Smooth muscle cell (in vitro differentiated cells): Measurements from ENCODE around the gene ACTG1. TPM values are rescaled to one million over a fixed set of nuclear protein-coding genes. Genes with fewer than 3 reads are reported as not detected.

Source experiments
- DNase-seq: peaks from one replicate; lab custom pipeline; 2025; ENCODE audit not compliant: unreplicated experiment; lab: John Stamatoyannopoulos, UW
- H2AFZ ChIP-seq: fragments of 200-600 bp; sonication (generic); 2 replicates; pipeline ENCODE4 v1.6.0; 2016; ENCODE audit warnings: antibody characterized with exemption, low read depth, mild to moderate bottlenecking
- H3F3A ChIP-seq: fragments of 200-600 bp; sonication (generic); 2 replicates; pipeline ENCODE4 v1.6.0; 2017; ENCODE audit warnings: antibody characterized with exemption, low read depth
- H3K27ac ChIP-seq: fragments of 200-600 bp; sonication (generic); 2 replicates; pipeline ENCODE4 v1.5.1; 2016; ENCODE audit warnings: low read depth, mild to moderate bottlenecking
- H3K27me3 ChIP-seq: fragments of 200-600 bp; sonication (generic); 2 replicates; pipeline ENCODE4 v1.6.1; 2016; ENCODE audit warnings: low read depth, mild to moderate bottlenecking
- H3K36me3 ChIP-seq: fragments of 200-600 bp; sonication (generic); 2 replicates; pipeline ENCODE4 v1.5.1; 2016; ENCODE audit warnings: low read depth
- H3K4me1 ChIP-seq: fragments of 200-600 bp; sonication (generic); 2 replicates; pipeline ENCODE4 v1.5.1; 2016; ENCODE audit warnings: low read depth
- H3K4me2 ChIP-seq: fragments of 200-600 bp; sonication (generic); 2 replicates; pipeline ENCODE4 v1.6.0; 2016; ENCODE audit warnings: mild to moderate bottlenecking
- H3K4me3 ChIP-seq: fragments of 200-600 bp; sonication (generic); 2 replicates; pipeline ENCODE4 v1.5.1; 2016; ENCODE audit warnings: mild to moderate bottlenecking
- H3K79me2 ChIP-seq: fragments of 200-600 bp; sonication (generic); 2 replicates; pipeline ENCODE4 v1.6.0; 2016; ENCODE audit warnings: low read depth, mild to moderate bottlenecking
- H3K9ac ChIP-seq: fragments of 200-600 bp; sonication (generic); 2 replicates; pipeline ENCODE4 v1.6.0; 2016; ENCODE audit warnings: low read depth
- H3K9me3 ChIP-seq: fragments of 200-600 bp; sonication (generic); replicated peaks from 2 replicates; pipeline ENCODE4 v1.5.1; 2016; ENCODE audit warnings: low read depth
- H4K20me1 ChIP-seq: fragments of 200-600 bp; sonication (generic); 2 replicates; pipeline ENCODE4 v1.6.0; 2016; ENCODE audit warnings: low read depth
- WGBS: methylation state at CpG from one replicate; pipeline ENCODE4 v1.1.7; 2016; ENCODE audit warnings: low lambda C conversion rate; 5-methylcytosine and 5-hydroxymethylcytosine counted together
- polyA plus RNA-seq: library from polyadenylated mRNA; unstranded; fragments of >200 nt; fragmentation: Nextera tagmentation; extraction: Ambion mirVana; gene quantifications from 2 replicates; pipeline ENCODE4 v1.2.1, GENCODE V29; 2016
- total RNA-seq: library from RNA; depleted of rRNA; stranded (reverse); fragments of >200 nt; gene quantifications from 2 replicates; pipeline ENCODE4 v1.2.3, GENCODE V29; 2014
- TF ChIP-seq, protein P1 (sequence below): fragments of 200-600 bp; sonication (generic); IDR thresholded peaks from 2 replicates; pipeline ENCODE4 v1.5.1; 2017; ENCODE audit warnings: borderline replicate concordance, mild to moderate bottlenecking, antibody characterized with exemption; ENCODE audit not compliant: insufficient read depth, poor library complexity, severe bottlenecking

Gene ACTG1
- total and polyA plus RNA-seq, 2 experiments from 2014 or later: 5,332 to 6,793 TPM

DNA sequence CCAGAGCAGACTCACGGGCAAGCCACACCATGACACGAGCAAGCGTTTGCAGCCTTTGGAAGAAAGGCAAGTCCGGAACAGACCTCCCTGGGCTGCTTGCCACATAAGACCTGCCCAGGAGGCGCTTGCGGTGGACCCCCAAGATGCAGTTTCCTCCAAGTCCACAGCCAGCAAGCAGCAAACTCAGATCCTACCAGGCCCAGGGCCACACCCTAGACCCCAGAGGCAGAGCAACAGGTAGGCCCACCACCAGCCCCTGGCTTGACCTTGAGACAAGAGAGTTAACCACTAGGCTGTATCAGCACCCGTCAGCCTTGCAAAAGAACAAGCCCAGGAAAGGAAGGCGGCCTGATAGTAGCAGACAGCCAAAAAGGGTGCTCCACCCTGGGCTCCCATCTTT is 37.2 kb upstream of the ACTG1 start:
- H3F3A ChIP-seq: peaks cover 8% of the 10 kb centered on the region
- no peak overlapping the region for H3K27ac ChIP-seq
- H4K20me1 ChIP-seq: peaks cover 9% of the 10 kb centered on the region
- WGBS: over 99% methylated on average over 8 of the region's 8 CpGs
- H3K4me1 ChIP-seq: peaks cover 3% of the 10 kb centered on the region
- no peak for DNase-seq
- no peak overlapping the region for H3K4me2 ChIP-seq
- peaks cover 14% of the 10 kb centered on the region for H3K79me2 ChIP-seq
- TF ChIP-seq, protein P1, sequence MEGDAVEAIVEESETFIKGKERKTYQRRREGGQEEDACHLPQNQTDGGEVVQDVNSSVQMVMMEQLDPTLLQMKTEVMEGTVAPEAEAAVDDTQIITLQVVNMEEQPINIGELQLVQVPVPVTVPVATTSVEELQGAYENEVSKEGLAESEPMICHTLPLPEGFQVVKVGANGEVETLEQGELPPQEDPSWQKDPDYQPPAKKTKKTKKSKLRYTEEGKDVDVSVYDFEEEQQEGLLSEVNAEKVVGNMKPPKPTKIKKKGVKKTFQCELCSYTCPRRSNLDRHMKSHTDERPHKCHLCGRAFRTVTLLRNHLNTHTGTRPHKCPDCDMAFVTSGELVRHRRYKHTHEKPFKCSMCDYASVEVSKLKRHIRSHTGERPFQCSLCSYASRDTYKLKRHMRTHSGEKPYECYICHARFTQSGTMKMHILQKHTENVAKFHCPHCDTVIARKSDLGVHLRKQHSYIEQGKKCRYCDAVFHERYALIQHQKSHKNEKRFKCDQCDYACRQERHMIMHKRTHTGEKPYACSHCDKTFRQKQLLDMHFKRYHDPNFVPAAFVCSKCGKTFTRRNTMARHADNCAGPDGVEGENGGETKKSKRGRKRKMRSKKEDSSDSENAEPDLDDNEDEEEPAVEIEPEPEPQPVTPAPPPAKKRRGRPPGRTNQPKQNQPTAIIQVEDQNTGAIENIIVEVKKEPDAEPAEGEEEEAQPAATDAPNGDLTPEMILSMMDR: no peak
- no peak overlapping the region for H2AFZ ChIP-seq
- no peaks in the 10 kb centered on the region for H3K36me3 ChIP-seq
- no peak overlapping the region for H3K4me3 ChIP-seq
- H3K27me3 ChIP-seq: no peaks in the 10 kb centered on the region
- no peaks in the 10 kb centered on the region for H3K9me3 ChIP-seq
- H3K9ac ChIP-seq: no peak overlapping the region

DNA sequence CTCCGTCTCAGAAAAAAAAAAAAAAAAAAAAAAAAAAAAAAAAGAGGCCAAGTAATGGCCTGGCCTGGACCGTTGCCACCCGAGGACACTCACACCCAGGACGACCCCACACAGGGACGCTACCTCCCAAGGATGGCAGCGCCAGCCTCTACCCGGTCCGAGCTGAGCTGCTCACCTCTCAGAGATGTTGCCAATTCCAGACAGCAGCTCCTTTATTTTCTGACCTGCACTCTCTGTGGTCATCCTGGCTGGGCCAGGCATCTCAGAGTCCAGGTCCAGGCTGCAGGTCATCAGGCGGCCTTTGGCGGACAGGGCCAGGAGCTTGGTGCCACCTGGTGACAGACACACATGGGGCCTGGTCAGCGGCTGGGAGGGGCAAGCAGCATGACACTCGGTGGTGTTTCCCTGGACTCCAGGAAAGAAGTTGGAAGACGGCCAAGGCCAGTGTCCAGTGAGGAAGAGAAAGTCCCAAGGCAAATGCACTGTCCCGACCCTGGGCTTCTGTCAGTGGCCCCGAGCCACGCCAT is 36.5 kb upstream of the ACTG1 start:
- 98% methylated on average over 15 of the region's 16 CpGs for WGBS
- no peaks in the 10 kb centered on the region for H3K9me3 ChIP-seq
- no peak for DNase-seq
- no peaks in the 10 kb centered on the region for H3K36me3 ChIP-seq
- H3F3A ChIP-seq: peaks cover 8% of the 10 kb centered on the region
- H3K79me2 ChIP-seq: peaks cover 14% of the 10 kb centered on the region
- H3K4me1 ChIP-seq: peaks cover 3% of the 10 kb centered on the region
- no peak overlapping the region for H3K9ac ChIP-seq
- no peak overlapping the region for H3K4me2 ChIP-seq
- no peak overlapping the region for H3K27ac ChIP-seq
- no peaks in the 10 kb centered on the region for H3K27me3 ChIP-seq
- H3K4me3 ChIP-seq: no peak overlapping the region
- TF ChIP-seq, protein P1: no peak
- H4K20me1 ChIP-seq: peaks cover 9% of the 10 kb centered on the region
- no peak overlapping the region for H2AFZ ChIP-seq

DNA sequence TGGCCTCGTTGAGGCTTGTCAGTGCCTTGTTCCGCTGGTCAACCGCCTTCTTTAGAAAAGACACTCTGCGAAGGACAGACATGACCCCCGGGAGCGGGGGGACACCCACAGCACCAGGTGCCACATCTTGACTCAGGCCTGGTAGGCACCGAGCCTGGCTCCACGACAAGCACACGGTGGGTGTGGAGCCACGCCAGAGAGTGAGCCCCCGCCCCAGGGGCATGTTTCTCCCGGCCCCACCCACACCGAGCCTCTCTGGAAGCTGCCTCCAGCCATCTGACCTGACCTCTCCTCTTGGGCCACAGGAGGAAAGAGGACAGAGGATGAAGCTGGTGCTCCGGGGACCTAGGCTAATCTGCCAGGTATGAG is 35.0 kb upstream of the ACTG1 start:
- Histone ChIP-seq H3F3A (no peaks in the 10 kb centered on the region), H3K79me2 (peaks cover 14% of the 10 kb centered on the region), H3K9me3 (no peaks in the 10 kb centered on the region), H3K27me3 (no peaks in the 10 kb centered on the region), H3K4me2 (no peak overlapping the region), H4K20me1 (peaks cover 5% of the 10 kb centered on the region), H2AFZ (no peak overlapping the region), H3K9ac (no peak overlapping the region), H3K27ac (no peak overlapping the region), H3K4me3 (no peak overlapping the region), H3K4me1 (peaks cover 3% of the 10 kb centered on the region), H3K36me3 (no peaks in the 10 kb centered on the region)
- WGBS: 92% methylated on average over 14 of the region's 14 CpGs
- TF ChIP-seq, protein P1: no peak
- no peak for DNase-seq

DNA sequence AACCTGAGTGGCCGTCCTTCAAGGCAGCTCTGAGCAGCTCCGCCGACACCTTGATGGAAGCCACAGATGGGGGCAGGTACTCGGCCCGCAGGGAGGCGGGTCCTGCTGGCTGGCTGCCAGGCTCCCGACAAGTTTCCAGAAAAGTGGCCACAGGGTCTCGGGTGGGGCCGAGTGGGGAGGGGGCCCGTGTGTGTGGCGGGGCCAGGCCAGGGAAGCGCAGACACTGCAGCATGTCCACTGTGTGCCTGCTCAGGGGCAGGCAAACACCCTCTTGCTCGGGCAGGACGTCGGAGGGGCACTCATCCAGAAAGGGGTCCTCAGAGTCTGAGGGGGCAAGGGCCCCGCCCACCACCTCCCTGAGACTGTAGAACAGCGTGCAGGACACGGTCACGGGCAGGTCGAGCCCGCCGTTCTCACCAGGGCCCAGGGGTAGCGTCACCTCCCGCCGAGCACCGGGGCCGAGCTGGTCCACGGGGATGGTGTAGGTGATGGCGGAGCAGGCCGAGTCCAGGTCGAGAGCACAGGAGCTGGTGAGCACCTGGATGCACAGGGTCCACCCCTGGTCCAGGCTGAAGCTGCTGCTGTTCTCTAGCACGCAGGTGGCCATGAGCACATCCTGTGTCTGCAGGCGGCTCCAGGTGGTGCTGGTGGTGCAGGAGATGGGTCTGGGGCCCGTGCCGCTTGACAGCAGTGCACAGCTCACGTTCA is 34.5 kb upstream of the ACTG1 start:
- H3F3A ChIP-seq: no peaks in the 10 kb centered on the region
- WGBS: 94% methylated on average over 35 of the region's 36 CpGs

More for the DNA sequence above, 34.5 kb upstream of the ACTG1 start:
- H3K79me2 ChIP-seq: peaks cover 14% of the 10 kb centered on the region
- no peak overlapping the region for H3K27ac ChIP-seq
- no peak for DNase-seq
- H3K4me2 ChIP-seq: no peak overlapping the region
- peaks cover 5% of the 10 kb centered on the region for H4K20me1 ChIP-seq
- no peaks in the 10 kb centered on the region for H3K27me3 ChIP-seq
- no peak overlapping the region for H3K9ac ChIP-seq
- H3K4me3 ChIP-seq: no peak overlapping the region
- H3K36me3 ChIP-seq: no peaks in the 10 kb centered on the region
- TF ChIP-seq, protein P1: no peak
- no peaks in the 10 kb centered on the region for H3K9me3 ChIP-seq
- no peak overlapping the region for H2AFZ ChIP-seq
- H3K4me1 ChIP-seq: peaks cover 3% of the 10 kb centered on the region
